ENCODE measurements around the gene C1QTNF8.
"Not testable (repeated sequence)": the region's sequence is repeated elsewhere in the genome, so short reads cannot be mapped to it uniquely, and the experiment has no call there.

Gene C1QTNF8

DNA sequence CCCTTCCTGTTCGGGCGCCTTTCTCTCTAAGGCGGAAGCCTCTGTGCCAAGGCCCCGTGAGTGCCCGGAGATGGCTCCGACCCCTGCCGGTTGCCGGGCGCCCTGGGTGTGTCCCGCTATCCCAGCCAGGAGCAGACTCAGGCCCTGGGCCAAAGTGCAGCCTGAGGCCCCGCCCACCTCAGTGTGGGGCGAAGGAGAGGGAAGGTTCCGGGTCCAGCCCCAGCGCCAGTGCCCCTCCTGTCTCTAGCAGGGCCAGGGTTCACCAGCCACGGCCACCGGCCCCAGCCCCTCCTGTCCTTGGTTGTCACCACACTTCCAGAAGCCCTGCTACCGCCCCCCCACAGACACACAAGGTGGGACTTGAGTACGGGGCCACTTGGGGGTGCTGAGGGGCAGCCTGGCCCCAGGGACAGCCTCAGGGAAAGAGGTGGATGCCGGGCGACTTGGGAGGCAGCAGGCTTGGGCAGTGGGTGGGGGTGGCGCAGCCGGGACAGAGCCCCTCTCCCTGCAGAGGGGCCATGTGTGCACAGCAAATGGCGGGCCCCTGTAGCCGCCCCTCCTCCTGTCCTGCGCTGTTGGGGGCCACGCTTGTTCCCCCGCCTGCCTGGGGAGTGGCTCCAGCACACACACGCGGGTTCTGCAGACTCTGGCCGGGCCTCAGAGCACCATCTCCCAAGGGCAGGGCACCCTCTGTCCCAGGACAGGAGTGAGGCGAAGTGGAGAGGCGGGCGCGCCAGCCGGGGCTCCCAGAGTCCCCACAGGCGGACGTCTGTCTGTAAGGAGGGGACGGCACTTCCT, 6.0 kb downstream of the C1QTNF8 start:
- DNase-seq (ENCODE audit: low read depth), result no peak
- TF ChIP-seq, protein P1, sequence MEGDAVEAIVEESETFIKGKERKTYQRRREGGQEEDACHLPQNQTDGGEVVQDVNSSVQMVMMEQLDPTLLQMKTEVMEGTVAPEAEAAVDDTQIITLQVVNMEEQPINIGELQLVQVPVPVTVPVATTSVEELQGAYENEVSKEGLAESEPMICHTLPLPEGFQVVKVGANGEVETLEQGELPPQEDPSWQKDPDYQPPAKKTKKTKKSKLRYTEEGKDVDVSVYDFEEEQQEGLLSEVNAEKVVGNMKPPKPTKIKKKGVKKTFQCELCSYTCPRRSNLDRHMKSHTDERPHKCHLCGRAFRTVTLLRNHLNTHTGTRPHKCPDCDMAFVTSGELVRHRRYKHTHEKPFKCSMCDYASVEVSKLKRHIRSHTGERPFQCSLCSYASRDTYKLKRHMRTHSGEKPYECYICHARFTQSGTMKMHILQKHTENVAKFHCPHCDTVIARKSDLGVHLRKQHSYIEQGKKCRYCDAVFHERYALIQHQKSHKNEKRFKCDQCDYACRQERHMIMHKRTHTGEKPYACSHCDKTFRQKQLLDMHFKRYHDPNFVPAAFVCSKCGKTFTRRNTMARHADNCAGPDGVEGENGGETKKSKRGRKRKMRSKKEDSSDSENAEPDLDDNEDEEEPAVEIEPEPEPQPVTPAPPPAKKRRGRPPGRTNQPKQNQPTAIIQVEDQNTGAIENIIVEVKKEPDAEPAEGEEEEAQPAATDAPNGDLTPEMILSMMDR (IDR thresholded peaks at IDR 0.05; ENCODE audit: low read depth, low read length, missing control alignments), result no peak
- H3K4me3 ChIP-seq (ENCODE audit: low read depth, low read length), result no peak overlapping the region

DNA sequence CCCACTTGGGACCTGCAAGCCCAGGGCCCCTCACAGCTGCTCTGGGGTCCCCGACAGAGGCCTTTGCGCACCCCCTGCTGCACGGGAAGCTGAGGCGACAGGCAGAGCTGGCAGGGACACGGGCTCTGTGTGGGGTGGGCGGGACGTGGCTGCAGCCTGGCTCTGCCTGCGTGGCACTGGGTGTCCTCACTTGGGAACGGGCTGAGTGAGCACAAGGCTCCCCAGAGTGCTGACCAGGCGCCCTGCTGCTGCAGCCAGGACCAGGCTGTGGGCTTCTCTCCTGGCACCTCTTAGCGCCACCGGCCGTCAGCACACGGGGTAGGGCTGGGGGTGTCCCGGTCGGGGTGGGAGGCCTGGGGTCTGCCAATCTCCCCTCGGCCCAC, 6.6 kb downstream of the C1QTNF8 start:
- TF ChIP-seq, protein P1 (IDR thresholded peaks at IDR 0.05; ENCODE audit: low read depth, low read length, missing control alignments), result no peak
- H3K4me3 ChIP-seq (ENCODE audit: low read depth, low read length), result no peak overlapping the region
- no peak for DNase-seq (ENCODE audit: low read depth)

DNA sequence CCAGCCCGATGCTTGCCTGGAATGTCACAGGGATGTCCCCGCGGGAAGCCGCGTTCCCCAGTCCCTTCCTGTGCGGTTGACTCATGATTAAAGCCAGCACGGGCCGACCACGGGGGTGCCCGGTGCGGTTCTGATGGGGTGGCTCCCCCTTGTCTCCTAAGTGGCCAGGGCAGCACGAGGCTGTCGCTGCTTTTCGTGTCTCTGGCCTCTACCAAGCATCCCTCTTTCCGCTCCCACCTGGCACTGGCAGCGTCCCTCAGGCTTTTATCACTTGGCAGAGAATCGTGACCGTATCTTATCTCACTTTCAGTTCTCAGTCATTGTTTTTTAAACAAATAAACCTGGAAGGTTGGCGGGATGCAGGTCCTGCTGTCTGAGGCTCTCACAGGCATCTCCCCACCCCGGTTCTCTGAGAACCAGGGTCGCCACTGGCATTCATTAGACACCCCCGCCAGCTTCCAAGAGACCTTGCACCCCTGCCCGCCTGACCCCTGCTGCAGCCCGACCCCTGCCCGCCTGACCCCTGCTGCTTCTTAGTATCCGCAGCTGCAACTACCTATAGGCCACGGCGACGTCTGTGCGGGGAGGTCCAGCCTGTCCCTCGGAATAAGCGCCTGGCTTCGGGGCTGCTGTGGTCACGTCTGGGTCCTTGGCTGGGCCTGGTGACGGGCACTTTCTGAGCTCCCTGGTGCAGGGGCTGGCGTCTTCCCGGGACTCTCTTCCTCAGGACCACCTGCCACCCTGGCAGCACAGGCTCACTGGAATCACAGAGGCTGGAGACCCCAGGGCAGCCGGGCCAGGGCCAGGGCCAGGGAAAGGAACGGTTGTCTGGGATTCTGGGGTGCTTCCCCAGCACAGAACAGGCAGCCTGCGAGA, 7.5 kb downstream of the C1QTNF8 start:
- TF ChIP-seq, protein P1 (IDR thresholded peaks at IDR 0.05; ENCODE audit: low read depth, low read length, missing control alignments), result no peak

DNA sequence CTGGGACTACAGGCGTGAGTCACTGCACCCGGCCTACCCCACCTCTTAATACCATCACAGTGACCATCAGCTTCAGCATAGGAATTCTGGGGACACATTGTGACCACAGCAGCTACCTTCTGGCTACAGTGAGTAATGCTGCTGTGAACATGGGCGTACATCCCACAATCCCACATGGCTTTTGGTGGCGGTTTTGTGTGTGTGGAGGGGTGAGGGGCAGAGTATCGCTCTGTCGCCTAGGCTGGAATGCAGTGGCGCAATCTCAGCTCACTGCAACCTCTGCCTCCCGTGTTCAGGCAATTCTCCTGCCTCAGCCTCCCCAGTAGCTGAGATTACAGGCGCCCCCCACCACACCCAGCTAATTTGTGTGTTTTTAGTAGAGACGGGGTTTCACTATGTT, 9.6 kb downstream of the C1QTNF8 start:
- not testable (repeated sequence) for DNase-seq (ENCODE audit: low read depth); H3K4me3 ChIP-seq (ENCODE audit: low read depth, low read length)

More for the DNA sequence above, 7.5 kb downstream of the C1QTNF8 start:
- no peak for DNase-seq (ENCODE audit: low read depth)
- H3K4me3 ChIP-seq (ENCODE audit: low read depth, low read length), result no peak overlapping the region

DNA sequence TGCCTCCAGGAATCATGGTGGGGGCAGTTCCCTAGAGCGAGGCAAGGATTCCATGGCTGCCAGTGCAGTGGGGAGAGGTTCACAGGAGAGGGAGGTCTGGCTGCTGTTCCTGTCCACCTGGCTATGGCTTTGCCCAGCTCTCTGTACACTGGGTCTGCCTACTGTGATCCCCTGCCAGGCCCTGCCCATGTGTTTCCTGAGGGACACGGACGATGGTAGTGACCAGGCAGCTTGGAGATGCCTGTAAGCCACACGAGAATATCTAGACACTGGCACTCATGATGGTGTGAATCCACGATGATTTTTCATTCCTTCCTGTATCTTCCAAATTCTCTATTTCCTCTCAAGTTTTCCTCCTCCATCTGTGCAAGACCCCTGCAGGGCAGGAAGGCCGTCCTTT, 11.1 kb downstream of the C1QTNF8 start:
- no peak for DNase-seq (ENCODE audit: low read depth)
- TF ChIP-seq, protein P1 (IDR thresholded peaks at IDR 0.05; ENCODE audit: low read depth, low read length, missing control alignments), result no peak
- no peak overlapping the region for H3K4me3 ChIP-seq (ENCODE audit: low read depth, low read length)

DNA sequence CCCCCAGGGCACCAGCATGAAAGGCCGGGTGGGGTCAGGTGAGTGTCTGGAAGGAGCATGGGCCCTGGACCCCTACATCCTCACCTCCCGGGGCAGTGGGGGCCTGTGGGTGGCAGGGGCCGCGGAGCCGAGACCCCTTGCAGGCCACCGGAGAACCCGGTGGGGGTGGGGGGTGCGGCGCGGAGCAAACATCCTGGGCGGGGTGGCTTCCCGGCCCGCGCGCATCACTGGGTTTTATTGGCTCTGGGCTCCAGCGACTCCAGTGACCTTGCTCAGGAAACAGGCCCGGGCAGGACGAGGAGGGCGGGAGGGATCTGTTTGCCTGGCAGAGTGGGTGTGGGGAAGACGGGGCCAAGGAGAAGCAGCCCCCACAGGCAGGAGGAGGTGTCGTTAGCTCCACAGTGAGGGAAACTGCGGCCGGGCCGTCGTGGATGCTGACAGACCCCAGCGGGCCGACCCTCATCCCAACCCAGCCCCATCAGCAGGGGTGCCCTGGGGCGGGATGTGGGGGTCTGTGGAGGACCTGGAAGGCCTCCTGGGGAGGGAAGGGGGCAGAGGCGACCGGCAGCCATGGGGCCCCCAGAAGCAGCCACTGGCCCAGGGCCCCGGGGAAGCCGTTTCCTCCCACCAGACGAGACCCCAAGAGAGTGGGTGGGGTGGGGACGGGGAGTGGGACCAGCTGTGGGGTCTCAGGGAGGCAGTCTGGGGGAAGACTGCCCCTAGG, 12.9 kb downstream of the C1QTNF8 start:
- TF ChIP-seq, protein P1 (IDR thresholded peaks at IDR 0.05; ENCODE audit: low read depth, low read length, missing control alignments), result no peak
- no peak for DNase-seq (ENCODE audit: low read depth)
- H3K4me3 ChIP-seq (ENCODE audit: low read depth, low read length), result no peak overlapping the region

All from GM12864 (cell line).